Keratinocyte (primary cell): Measurements from ENCODE around the gene FTO. TPM values are rescaled to one million over a fixed set of nuclear protein-coding genes. Genes with fewer than 3 reads are reported as not detected.

Source experiments
- DNase-seq: peaks from one replicate; pipeline ENCODE4 v3.0.0-alpha.2; 2011; ENCODE audit warnings: low read depth, missing footprints, low spot score
- FAIRE-seq: peaks from 2 replicates; lab custom pipeline; 2011; peaks lifted over from hg19 to GRCh38; lab: Jason Lieb, UNC
- H2AFZ ChIP-seq: 2 replicates; pipeline ENCODE4 v1.6.0; 2012; ENCODE audit warnings: low read length, control low read depth, inconsistent platforms; ENCODE audit not compliant: control insufficient read depth
- H3K27ac ChIP-seq: 2 replicates; pipeline ENCODE4 v1.5.1; 2011; ENCODE audit warnings: low read length; ENCODE audit not compliant: control insufficient read depth, insufficient read depth
- H3K27me3 ChIP-seq: 3 replicates; pipeline ENCODE4 v1.6.0; 2011; ENCODE audit warnings: low read length; ENCODE audit not compliant: control insufficient read depth, insufficient read depth; ENCODE audit errors: extremely low read depth
- H3K36me3 ChIP-seq, 2 experiments: 2 replicates in 1 of 2; 3 replicates in 1 of 2; pipeline ENCODE4 v1.5.1; 2011; ENCODE audit warnings: low read length in 2 of 2, mild to moderate bottlenecking in 1 of 2; ENCODE audit not compliant: control insufficient read depth in 2 of 2, insufficient read depth in 2 of 2; ENCODE audit errors: extremely low read depth in 1 of 2
- H3K4me1 ChIP-seq: 3 replicates; pipeline ENCODE4 v1.5.1; 2011; ENCODE audit warnings: low read length; ENCODE audit not compliant: control insufficient read depth, insufficient read depth; ENCODE audit errors: extremely low read depth
- H3K4me2 ChIP-seq: 3 replicates; pipeline ENCODE4 v1.6.0; 2011; ENCODE audit warnings: low read depth, low read length; ENCODE audit not compliant: control insufficient read depth, insufficient read depth; ENCODE audit errors: extremely low read depth
- H3K4me3 ChIP-seq, 3 experiments: fragments of 200-600 bp in 1 of 3; sonication (generic) in 1 of 3; 2 replicates in 2 of 3; 3 replicates in 1 of 3; pipeline ENCODE4 v1.5.1; 2011 to 2016; ENCODE audit warnings: low read length in 3 of 3, mild to moderate bottlenecking in 3 of 3, control low read depth in 2 of 3, inconsistent platforms in 1 of 3, low read depth in 1 of 3, mixed read lengths in 1 of 3, mixed run types in 1 of 3, moderate library complexity in 1 of 3; ENCODE audit not compliant: control insufficient read depth in 2 of 3, insufficient read depth in 2 of 3; ENCODE audit errors: extremely low read depth in 1 of 3
- H3K79me2 ChIP-seq: 2 replicates; pipeline ENCODE4 v1.6.0; 2012; ENCODE audit warnings: low read length; ENCODE audit not compliant: control insufficient read depth, insufficient read depth
- H3K9ac ChIP-seq: 3 replicates; pipeline ENCODE4 v1.6.0; 2011; ENCODE audit warnings: low read length; ENCODE audit not compliant: control insufficient read depth, insufficient read depth; ENCODE audit errors: extremely low read depth
- H3K9me1 ChIP-seq: 3 replicates; pipeline ENCODE4 v1.6.0; 2011; ENCODE audit warnings: low read length; ENCODE audit not compliant: control insufficient read depth, insufficient read depth; ENCODE audit errors: extremely low read depth
- H3K9me3 ChIP-seq: 2 replicates; pipeline ENCODE4 v1.5.1; 2012; ENCODE audit warnings: low read depth, low read length; ENCODE audit not compliant: control insufficient read depth
- H4K20me1 ChIP-seq: 3 replicates; pipeline ENCODE4 v1.6.0; 2011; ENCODE audit warnings: low read length; ENCODE audit not compliant: control insufficient read depth, insufficient read depth; ENCODE audit errors: extremely low read depth
- EZH2 ChIP-seq: IDR thresholded peaks from one replicate; pipeline ENCODE4 v1.6.1; 2012; ENCODE audit warnings: inconsistent platforms, mild to moderate bottlenecking, low read length, moderate library complexity
- dilution Hi-C: fragments of 300-500 bp; cut with MboI; formaldehyde crosslinking; loops from one replicate; pipeline ENCODE4 v1.7.0; 2020; ENCODE audit warnings: low sequenced_read_pairs; ENCODE audit not compliant: extremely low pct_ligation_motif_present
- polyA plus RNA-seq, 5 experiments: library from polyadenylated mRNA; depleted of rRNA in 3 of 5; stranded (reverse) in 3 of 5; stranded (forward) in 1 of 5; unstranded in 1 of 5; fragments of >200 nt; gene quantifications; 1 replicate in 1 of 5; 2 replicates in 3 of 5; 3 replicates in 1 of 5; pipeline versions ENCODE4 v1.2.1 to v1.2.3, GENCODE V29; 2011 to 2012; ENCODE audit warnings: missing spikeins in 2 of 5, low read depth in 1 of 5, low replicate concordance in 1 of 5
- TF ChIP-seq, protein P1 (sequence below), 3 experiments: IDR thresholded peaks in 1 of 3; conservative IDR thresholded peaks in 1 of 3; optimal IDR thresholded peaks in 1 of 3; 2 replicates in 2 of 3; 3 replicates in 1 of 3; pipeline versions ENCODE3 to v1.5.1; 2011; ENCODE audit warnings: low read length in 3 of 3, mild to moderate bottlenecking in 3 of 3, moderate library complexity in 2 of 3, control low read depth in 1 of 3, inconsistent platforms in 1 of 3; ENCODE audit not compliant: insufficient read depth in 2 of 3; ENCODE audit errors: extremely low read depth in 1 of 3

FTO gene
- polyA plus RNA-seq, 1 donor (not counting 4 experiments of a cell fraction or from before 2014, with no cell fraction given) = 56.4 TPM

DNA sequence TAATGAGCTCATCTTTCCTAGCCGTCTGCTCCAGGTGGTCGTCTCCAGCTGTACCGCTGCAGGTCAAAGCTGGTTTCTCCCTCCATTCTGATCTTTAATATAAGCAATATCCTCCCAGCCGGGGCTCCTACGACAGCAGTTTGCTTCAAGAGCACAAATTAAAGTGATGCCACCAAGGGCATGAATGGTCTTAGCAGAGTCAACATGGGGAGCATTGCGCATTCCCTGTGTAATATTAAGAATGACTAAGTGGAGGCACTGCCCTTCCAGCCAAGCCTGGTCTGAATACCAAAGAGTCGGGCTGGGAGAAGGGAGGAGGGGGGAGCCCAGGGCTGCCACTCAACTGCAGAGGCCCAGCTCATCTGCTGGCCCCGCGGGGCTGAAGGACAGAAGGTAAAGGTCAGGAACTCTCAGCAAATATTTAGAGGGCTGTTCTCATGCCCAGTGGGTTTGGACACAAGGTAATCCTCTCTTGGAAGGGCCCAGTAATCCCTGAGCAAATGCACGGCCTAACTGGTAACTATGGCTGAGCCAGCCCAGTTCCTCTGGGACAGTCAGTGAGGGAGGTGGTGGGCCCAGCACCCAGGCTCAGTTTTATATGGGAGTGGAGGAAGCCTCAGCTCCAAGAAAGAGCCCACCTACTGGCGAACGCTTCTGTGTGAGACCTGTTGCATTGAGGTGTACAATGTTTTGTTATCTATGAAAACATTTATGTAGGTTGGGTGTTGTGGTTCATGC lies 461.4 kb downstream of the FTO start:
- no peaks in the 10 kb centered on the region for H3K9me1 ChIP-seq

DNA sequence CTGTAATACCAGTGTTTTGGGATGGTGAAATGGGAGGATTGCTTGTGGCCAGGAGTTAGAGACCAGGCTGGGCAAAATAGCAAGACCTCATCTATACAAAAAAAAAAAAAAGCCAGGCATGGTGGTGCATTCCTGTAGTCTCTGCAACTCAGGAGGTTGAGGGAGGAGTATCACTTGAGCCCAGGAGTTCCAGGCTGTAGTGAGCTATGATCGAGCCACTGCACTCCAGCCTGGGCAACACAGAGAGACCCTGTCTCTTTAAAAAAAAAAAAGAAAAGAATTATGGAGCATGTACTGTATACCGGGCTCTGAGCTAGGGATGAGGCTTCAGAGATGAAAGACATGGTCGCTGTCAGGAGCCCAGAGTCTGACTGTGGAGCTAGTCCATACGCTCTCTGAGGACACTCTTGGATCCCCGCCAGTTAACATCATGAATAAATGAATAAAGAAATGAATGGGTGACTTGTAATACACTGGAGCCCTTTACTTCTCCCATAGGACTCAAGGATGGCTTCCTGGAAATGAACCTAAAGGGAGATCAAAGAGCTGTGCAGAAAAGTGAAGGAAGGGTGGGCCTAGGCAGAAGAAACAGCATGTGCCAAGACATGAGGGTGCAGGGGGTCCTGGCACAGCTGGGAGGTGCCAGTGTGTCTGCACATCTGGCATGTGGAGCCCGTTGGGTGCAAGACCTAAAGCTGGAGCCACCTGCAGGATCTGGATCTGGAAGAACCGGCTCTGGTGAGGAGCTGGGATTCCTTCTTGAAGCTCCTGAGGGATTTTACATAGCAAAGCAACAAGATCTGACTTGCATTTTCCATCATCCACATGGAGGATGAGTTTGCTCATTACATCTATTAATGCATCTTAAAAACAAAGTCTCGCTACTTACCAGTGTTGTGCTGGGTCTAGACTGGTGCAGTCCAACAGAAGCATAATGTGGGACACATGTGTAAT lies 462.2 kb downstream of the FTO start:
- dilution Hi-C loops = no loop called here
- Histone ChIP-seq H3K27me3 (peaks cover 2% of the 10 kb centered on the region), H4K20me1 (no peaks in the 10 kb centered on the region), H3K79me2 (no peaks in the 10 kb centered on the region), H3K36me3 (no peaks in the 10 kb centered on the region), H3K9me1 (no peaks in the 10 kb centered on the region), H3K4me3 (no peak overlapping the region), H2AFZ (no peak overlapping the region), H3K9me3 (no peaks in the 10 kb centered on the region), H3K9ac (no peak overlapping the region), H3K27ac (no peak overlapping the region), H3K4me1 (no peaks in the 10 kb centered on the region), H3K4me2 (no peak overlapping the region)
- DNase-seq (no peak), FAIRE-seq (no peak)
- no peak for TF ChIP-seq EZH2
- TF ChIP-seq, protein P1, sequence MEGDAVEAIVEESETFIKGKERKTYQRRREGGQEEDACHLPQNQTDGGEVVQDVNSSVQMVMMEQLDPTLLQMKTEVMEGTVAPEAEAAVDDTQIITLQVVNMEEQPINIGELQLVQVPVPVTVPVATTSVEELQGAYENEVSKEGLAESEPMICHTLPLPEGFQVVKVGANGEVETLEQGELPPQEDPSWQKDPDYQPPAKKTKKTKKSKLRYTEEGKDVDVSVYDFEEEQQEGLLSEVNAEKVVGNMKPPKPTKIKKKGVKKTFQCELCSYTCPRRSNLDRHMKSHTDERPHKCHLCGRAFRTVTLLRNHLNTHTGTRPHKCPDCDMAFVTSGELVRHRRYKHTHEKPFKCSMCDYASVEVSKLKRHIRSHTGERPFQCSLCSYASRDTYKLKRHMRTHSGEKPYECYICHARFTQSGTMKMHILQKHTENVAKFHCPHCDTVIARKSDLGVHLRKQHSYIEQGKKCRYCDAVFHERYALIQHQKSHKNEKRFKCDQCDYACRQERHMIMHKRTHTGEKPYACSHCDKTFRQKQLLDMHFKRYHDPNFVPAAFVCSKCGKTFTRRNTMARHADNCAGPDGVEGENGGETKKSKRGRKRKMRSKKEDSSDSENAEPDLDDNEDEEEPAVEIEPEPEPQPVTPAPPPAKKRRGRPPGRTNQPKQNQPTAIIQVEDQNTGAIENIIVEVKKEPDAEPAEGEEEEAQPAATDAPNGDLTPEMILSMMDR (optimal IDR thresholded peaks at IDR 0.05 in 1 of 3, IDR thresholded peaks at IDR 0.05 in 1 of 3, conservative IDR thresholded peaks at IDR 0.05 in 1 of 3; ENCODE audit: extremely low read depth in 1 of 3, insufficient read depth in 2 of 3, low read length in 3 of 3) = no peak

More for the DNA sequence above, 461.4 kb downstream of the FTO start:
- no peak for FAIRE-seq
- DNase-seq = no peak
- Histone ChIP-seq H3K79me2 (no peaks in the 10 kb centered on the region), H2AFZ (no peak overlapping the region), H3K9me3 (no peaks in the 10 kb centered on the region), H3K4me2 (no peak overlapping the region), H3K4me1 (no peaks in the 10 kb centered on the region), H3K27me3 (peaks cover 2% of the 10 kb centered on the region), H3K9ac (no peak overlapping the region), H3K4me3 (no peak overlapping the region), H3K36me3 (no peaks in the 10 kb centered on the region), H3K27ac (no peak overlapping the region), H4K20me1 (no peaks in the 10 kb centered on the region)
- TF ChIP-seq EZH2 = no peak
- TF ChIP-seq, protein P1 (optimal IDR thresholded peaks at IDR 0.05 in 1 of 3, IDR thresholded peaks at IDR 0.05 in 1 of 3, conservative IDR thresholded peaks at IDR 0.05 in 1 of 3; ENCODE audit: extremely low read depth in 1 of 3, insufficient read depth in 2 of 3, low read length in 3 of 3) = no peak
- dilution Hi-C loops = no loop called here
